Measurements from ENCODE around the gene CAPG.

CAPG gene

GRCh38 chr2:85447222-85447585, 37.0 kb upstream of the CAPG start:
- TF ChIP-seq CTCF (IDR thresholded peaks at IDR 0.05): no peak

GRCh38 chr2:85446296-85447221, 36.4 kb upstream of the CAPG start:
- Histone ChIP-seq H3K4me3 (ENCODE audit: low read depth in 1 of 2, low read length in 1 of 2) (no peak overlapping the region), H3K9me3 (no peaks in the 10 kb centered on the region), H3K36me3 (no peaks in the 10 kb centered on the region), H3K27me3 (no peaks in the 10 kb centered on the region), H3K27ac (no peak overlapping the region), H3K4me1 (ENCODE audit: control insufficient read depth in 1 of 2, insufficient read depth in 1 of 2, low read depth in 1 of 2, low read length in 1 of 2) (peaks cover 6 to 10% of the 10 kb centered on the region in 2 experiments)
- TF ChIP-seq CTCF (IDR thresholded peaks at IDR 0.05): no peak

More at GRCh38 chr2:85447222-85447585, 37.0 kb upstream of the CAPG start:
- Histone ChIP-seq H3K4me1 (ENCODE audit: control insufficient read depth in 1 of 2, insufficient read depth in 1 of 2, low read depth in 1 of 2, low read length in 1 of 2) (peaks cover 6 to 7% of the 10 kb centered on the region in 2 experiments), H3K36me3 (no peaks in the 10 kb centered on the region), H3K27ac (no peak overlapping the region), H3K9me3 (no peaks in the 10 kb centered on the region), H3K4me3 (ENCODE audit: low read depth in 1 of 2, low read length in 1 of 2) (no peak overlapping the region), H3K27me3 (no peaks in the 10 kb centered on the region)

- no peaks in the 10 kb centered on the region for H3K9me3 ChIP-seq
- H3K36me3 ChIP-seq: no peaks in the 10 kb centered on the region
- peaks cover 6 to 10% of the 10 kb centered on the region in 2 experiments for H3K4me1 ChIP-seq (ENCODE audit: control insufficient read depth in 1 of 2, insufficient read depth in 1 of 2, low read depth in 1 of 2, low read length in 1 of 2)
- H3K27me3 ChIP-seq: no peaks in the 10 kb centered on the region
- no peak for TF ChIP-seq CTCF (IDR thresholded peaks at IDR 0.05)
- H3K27ac ChIP-seq: no peak overlapping the region
- H3K4me3 ChIP-seq (ENCODE audit: low read depth in 1 of 2, low read length in 1 of 2): no peak overlapping the region
Measured at GRCh38 chr2:85445316-85446295, 35.4 kb upstream of the CAPG start.

GRCh38 chr2:85444629-85445172, 34.5 kb upstream of the CAPG start:
- Histone ChIP-seq H3K36me3 (no peaks in the 10 kb centered on the region), H3K9me3 (no peaks in the 10 kb centered on the region), H3K4me3 (ENCODE audit: low read depth in 1 of 2, low read length in 1 of 2) (no peak overlapping the region), H3K27me3 (no peaks in the 10 kb centered on the region), H3K27ac (no peak overlapping the region), H3K4me1 (ENCODE audit: control insufficient read depth in 1 of 2, insufficient read depth in 1 of 2, low read depth in 1 of 2, low read length in 1 of 2) (peaks cover 6 to 10% of the 10 kb centered on the region in 2 experiments)
- TF ChIP-seq CTCF (IDR thresholded peaks at IDR 0.05): no peak

GRCh38 chr2:85441864-85442263, 31.7 kb upstream of the CAPG start:
- no peak overlapping the region for H3K4me3 ChIP-seq (ENCODE audit: low read depth in 1 of 2, low read length in 1 of 2)
- no peak overlapping the region for H3K27ac ChIP-seq
- no peaks in the 10 kb centered on the region for H3K9me3 ChIP-seq
- no peaks in the 10 kb centered on the region for H3K27me3 ChIP-seq
- no peaks in the 10 kb centered on the region for H3K36me3 ChIP-seq
- H3K4me1 ChIP-seq (ENCODE audit: control insufficient read depth in 1 of 2, insufficient read depth in 1 of 2, low read depth in 1 of 2, low read length in 1 of 2): peaks cover 28 to 29% of the 10 kb centered on the region in 2 experiments
- no peak for TF ChIP-seq CTCF (IDR thresholded peaks at IDR 0.05)

All from neutrophil (primary cell).